Muscle of leg (tissue), 11 donors: ENCODE measurements around the gene XRCC5. TPM values are rescaled to one million over a fixed set of nuclear protein-coding genes. Genes with fewer than 3 reads are reported as not detected.

Source experiments
- DNase-seq: peaks from one replicate; pipeline ENCODE4 v3.0.0; 2013
- H3K27ac ChIP-seq: one replicate; pipeline ENCODE4 v1.5.1; 2013; ENCODE audit warnings: mild to moderate bottlenecking, low read length, control low read depth
- H3K27me3 ChIP-seq: one replicate; pipeline ENCODE4 v1.6.1; 2013; ENCODE audit warnings: low read length; ENCODE audit not compliant: control insufficient read depth, insufficient read depth
- H3K36me3 ChIP-seq: one replicate; pipeline ENCODE4 v1.6.1; 2013; ENCODE audit warnings: low read length; ENCODE audit not compliant: control insufficient read depth, insufficient read depth
- H3K4me1 ChIP-seq: one replicate; pipeline ENCODE4 v1.6.1; 2013; ENCODE audit warnings: low read length; ENCODE audit not compliant: control insufficient read depth, insufficient read depth
- H3K4me3 ChIP-seq: one replicate; pipeline ENCODE4 v1.5.1; 2013; ENCODE audit warnings: low read length, control low read depth
- H3K9me3 ChIP-seq: replicated peaks from 2 replicates; pipeline ENCODE4 v1.6.1; 2013; ENCODE audit warnings: low read depth, low read length; ENCODE audit not compliant: control insufficient read depth
- WGBS: methylation state at CpG from one replicate; pipeline ENCODE4 v1.1.5; 2013; ENCODE audit warnings: missing lambda C conversion rate; ENCODE audit not compliant: insufficient coverage; 5-methylcytosine and 5-hydroxymethylcytosine counted together
- polyA plus RNA-seq, 8 donors: library from polyadenylated mRNA; unstranded; fragments of 120-200 nt; gene quantifications; one replicate each; pipeline versions ENCODE4 v1.2.1 to v1.2.3, GENCODE V29; 2013; ENCODE audit warnings: inconsistent platforms in 1 of 8, low replicate concordance in 1 of 8; ENCODE audit not compliant: insufficient read length in 8 of 8, insufficient read depth in 1 of 8
- total RNA-seq: library from RNA; stranded (reverse); fragments of 120-200 nt; gene quantifications from one replicate; pipeline ENCODE4 v1.2.4, GENCODE V29; 2013

XRCC5 gene
- total and polyA plus RNA-seq, 9 donors = 139 to 188 (median 158) TPM

- no peak for DNase-seq
- Histone ChIP-seq H3K36me3 (peaks cover 60% of the 10 kb centered on the region), H3K9me3 (no peaks in the 10 kb centered on the region), H3K27me3 (no peaks in the 10 kb centered on the region), H3K27ac (no peak overlapping the region), H3K4me3 (no peak overlapping the region), H3K4me1 (no peaks in the 10 kb centered on the region)
- 94% methylated on average over 5 of the region's 5 CpGs for WGBS
These were observed 38.3 kb downstream of the XRCC5 start for GRCh38 chr2:216147172-216148131.

DNA sequence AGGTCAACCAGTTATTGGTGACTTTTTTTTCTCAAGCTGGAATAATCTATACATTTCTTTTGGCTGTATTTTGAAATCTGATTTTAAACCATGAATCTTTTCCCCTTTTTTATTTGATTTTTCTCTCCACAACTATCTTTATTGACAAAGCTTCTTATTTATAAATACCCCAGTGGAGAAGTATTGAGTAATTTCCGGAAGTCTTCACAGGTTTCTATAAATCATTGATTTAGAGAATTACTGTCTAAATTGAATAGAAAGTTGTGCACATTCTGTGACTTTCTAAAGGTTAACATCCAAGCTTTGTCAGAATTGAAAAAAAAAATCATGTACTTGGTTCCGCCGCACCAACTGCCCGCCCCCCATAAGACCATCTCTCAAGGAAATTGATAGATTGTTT is 39.8 kb downstream of the XRCC5 start:
- H3K9me3 ChIP-seq = no peaks in the 10 kb centered on the region
- no peak overlapping the region for H3K27ac ChIP-seq
- DNase-seq = no peak
- no peaks in the 10 kb centered on the region for H3K4me1 ChIP-seq
- WGBS = no CpG with 5 or more reads among the region's 4 CpGs
- no peaks in the 10 kb centered on the region for H3K27me3 ChIP-seq
- no peak overlapping the region for H3K4me3 ChIP-seq
- peaks cover 63% of the 10 kb centered on the region for H3K36me3 ChIP-seq

GRCh38 chr2:216149741-216150140 is 40.6 kb downstream of the XRCC5 start:
- no peaks in the 10 kb centered on the region for H3K4me1 ChIP-seq
- no peak for DNase-seq
- WGBS = 38% methylated on average over 1 of the region's 5 CpGs
- peaks cover 61% of the 10 kb centered on the region for H3K36me3 ChIP-seq
- no peaks in the 10 kb centered on the region for H3K27me3 ChIP-seq
- H3K4me3 ChIP-seq = no peak overlapping the region
- H3K27ac ChIP-seq = no peak overlapping the region
- no peaks in the 10 kb centered on the region for H3K9me3 ChIP-seq

DNA sequence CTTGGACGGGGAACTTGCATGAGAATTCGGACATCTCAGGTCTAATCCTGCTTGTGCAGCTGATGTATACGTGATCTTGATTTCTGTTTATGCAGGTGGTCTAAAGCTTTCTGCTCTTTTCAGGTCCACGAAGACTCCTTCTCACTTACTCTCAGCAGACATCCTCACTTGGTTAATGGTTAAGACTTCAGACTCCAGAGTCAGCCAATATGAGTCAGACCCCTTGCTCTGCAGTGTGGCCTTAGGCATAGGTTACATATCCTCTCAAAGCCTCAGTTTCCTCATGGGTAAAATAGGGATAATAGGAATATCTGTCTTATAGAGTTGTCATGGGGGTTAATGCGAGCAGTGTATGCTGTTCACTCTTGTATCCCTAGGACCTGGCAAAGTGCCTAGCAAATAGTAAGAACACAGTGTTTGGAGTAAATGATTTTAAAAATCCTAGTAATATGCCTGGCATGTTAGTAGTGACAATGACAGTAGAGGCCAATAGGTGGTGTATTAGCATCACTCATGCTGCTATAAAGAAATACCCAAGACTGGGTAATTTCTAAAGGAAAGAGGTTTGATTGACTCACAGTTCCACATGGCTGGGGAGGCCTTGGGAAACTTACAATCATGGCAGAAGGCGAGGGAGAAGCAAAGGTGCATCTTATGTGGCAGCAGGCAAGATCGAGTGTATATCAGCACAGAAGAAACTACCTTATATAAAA is 42.3 kb downstream of the XRCC5 start:
- DNase-seq = no peak
- Histone ChIP-seq H3K4me3 (no peak overlapping the region), H3K36me3 (peaks cover 65% of the 10 kb centered on the region), H3K4me1 (no peaks in the 10 kb centered on the region), H3K27ac (no peak overlapping the region), H3K27me3 (no peaks in the 10 kb centered on the region), H3K9me3 (no peaks in the 10 kb centered on the region)
- WGBS = 83% methylated on average over 4 of the region's 7 CpGs

DNA sequence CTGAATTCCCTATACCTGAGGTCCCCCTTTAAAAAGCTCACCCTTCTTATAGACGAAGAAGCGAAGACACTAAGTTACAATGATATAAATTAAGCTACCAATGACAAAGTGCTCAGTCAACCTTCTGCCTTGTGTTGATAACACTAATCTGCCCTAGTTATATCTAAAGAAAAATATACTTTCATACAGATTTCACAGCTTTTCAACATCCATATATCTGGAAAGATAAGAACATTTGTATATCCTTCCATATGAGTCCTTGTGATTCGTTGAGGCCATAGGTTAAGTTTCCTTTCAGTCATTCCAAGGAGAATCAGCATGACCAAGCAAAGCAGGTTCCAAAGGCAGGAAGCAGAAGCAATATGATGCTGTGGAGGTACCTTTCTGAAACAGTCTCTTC is 46.8 kb downstream of the XRCC5 start:
- peaks cover 52% of the 10 kb centered on the region for H3K36me3 ChIP-seq
- WGBS = no CpG with 5 or more reads among the region's 3 CpGs
- H3K9me3 ChIP-seq = no peaks in the 10 kb centered on the region
- DNase-seq = no peak
- H3K27ac ChIP-seq = no peak overlapping the region
- no peaks in the 10 kb centered on the region for H3K27me3 ChIP-seq
- H3K4me3 ChIP-seq = no peak overlapping the region
- no peaks in the 10 kb centered on the region for H3K4me1 ChIP-seq

DNA sequence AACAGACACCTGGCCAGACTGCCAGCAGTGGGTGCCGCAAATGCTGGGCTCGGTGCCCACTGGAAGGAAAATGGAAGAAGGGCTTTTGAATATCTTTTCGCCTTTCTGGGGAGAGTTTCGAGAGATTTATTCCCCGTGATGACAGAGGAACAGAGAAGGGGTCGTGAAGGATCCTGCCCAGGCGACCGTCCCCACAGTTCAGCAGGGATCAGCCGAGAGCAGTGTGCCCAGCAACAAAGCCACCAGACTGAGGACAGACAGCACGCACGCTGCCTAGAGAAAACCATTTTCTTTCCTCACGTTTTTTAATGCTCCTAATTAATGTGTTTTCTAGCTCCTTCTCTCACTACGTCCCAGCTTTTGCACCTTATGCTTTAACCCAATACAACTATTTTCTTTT is 47.7 kb downstream of the XRCC5 start:
- Histone ChIP-seq H3K4me3 (no peak overlapping the region), H3K36me3 (peaks cover 55% of the 10 kb centered on the region), H3K27ac (no peak overlapping the region), H3K4me1 (no peaks in the 10 kb centered on the region), H3K9me3 (no peaks in the 10 kb centered on the region), H3K27me3 (no peaks in the 10 kb centered on the region)
- WGBS = 95% methylated on average over 9 of the region's 13 CpGs
- no peak for DNase-seq

GRCh38 chr2:216159144-216159543 is 50.0 kb downstream of the XRCC5 start:
- Histone ChIP-seq H3K4me1 (no peaks in the 10 kb centered on the region), H3K36me3 (peaks cover 54% of the 10 kb centered on the region), H3K9me3 (no peaks in the 10 kb centered on the region), H3K27me3 (no peaks in the 10 kb centered on the region), H3K4me3 (no peak overlapping the region), H3K27ac (no peak overlapping the region)
- no peak for DNase-seq
- no CpG with 5 or more reads among the region's 2 CpGs for WGBS

GRCh38 chr2:216159646-216160045 is 50.5 kb downstream of the XRCC5 start:
- WGBS = no CpG with 5 or more reads among the region's 1 CpG

DNA sequence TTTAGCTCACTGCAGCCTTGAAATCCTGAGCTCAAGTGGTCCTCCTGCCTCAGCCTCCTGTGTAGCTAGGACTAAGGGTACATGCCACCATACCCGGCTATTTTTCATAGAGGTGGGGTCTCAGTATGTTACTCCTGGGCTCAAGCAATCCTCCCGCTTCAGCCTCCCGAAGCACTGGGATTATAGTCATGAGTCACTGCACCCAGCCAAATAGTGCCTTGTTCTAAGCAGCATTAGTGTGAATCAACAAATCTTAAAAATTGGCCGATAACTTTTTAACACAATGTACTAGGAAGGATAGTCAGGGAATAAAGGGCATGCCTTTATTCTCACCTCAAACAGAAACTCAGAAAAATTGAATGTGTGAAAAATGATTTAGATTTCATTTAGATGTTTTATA is 51.6 kb downstream of the XRCC5 start:
- WGBS = 100% methylated on average over 3 of the region's 4 CpGs
- Histone ChIP-seq H3K27me3 (no peaks in the 10 kb centered on the region), H3K4me1 (no peaks in the 10 kb centered on the region), H3K9me3 (no peaks in the 10 kb centered on the region), H3K4me3 (no peak overlapping the region), H3K36me3 (peaks cover 61% of the 10 kb centered on the region), H3K27ac (no peak overlapping the region)
- no peak for DNase-seq

More at GRCh38 chr2:216159646-216160045, 50.5 kb downstream of the XRCC5 start:
- Histone ChIP-seq H3K4me3 (no peak overlapping the region), H3K27ac (no peak overlapping the region), H3K27me3 (no peaks in the 10 kb centered on the region), H3K36me3 (peaks cover 56% of the 10 kb centered on the region), H3K4me1 (no peaks in the 10 kb centered on the region), H3K9me3 (no peaks in the 10 kb centered on the region)
- no peak for DNase-seq

DNA sequence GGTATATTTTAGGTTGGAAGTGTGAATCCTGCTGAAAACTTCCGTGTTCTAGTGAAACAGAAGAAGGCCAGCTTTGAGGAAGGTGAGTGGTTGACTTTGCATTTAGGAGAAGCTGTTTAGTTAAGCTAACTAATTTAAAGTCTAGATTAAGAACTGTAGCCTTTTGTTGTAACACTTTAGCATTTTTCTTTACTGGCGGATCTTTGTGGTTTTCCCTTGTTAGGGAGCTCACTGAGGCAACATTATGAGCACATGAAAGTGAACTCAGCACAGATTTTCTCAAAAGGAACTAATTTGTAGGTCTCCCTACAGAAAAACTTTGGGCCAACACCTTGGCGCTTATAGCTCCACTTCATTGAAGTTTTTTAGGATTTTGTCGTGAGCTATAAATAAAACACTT is 52.8 kb downstream of the XRCC5 start:
- Histone ChIP-seq H3K4me3 (no peak overlapping the region), H3K4me1 (no peaks in the 10 kb centered on the region), H3K27ac (no peak overlapping the region), H3K27me3 (no peaks in the 10 kb centered on the region), H3K9me3 (no peaks in the 10 kb centered on the region), H3K36me3 (peaks cover 60% of the 10 kb centered on the region)
- no peak for DNase-seq
- no CpG with 5 or more reads among the region's 4 CpGs for WGBS
